Endothelial cell of umbilical vein (primary cell): ENCODE measurements around the gene OASL. TPM values are rescaled to one million over a fixed set of nuclear protein-coding genes. Genes with fewer than 3 reads are reported as not detected.

ENCODE experiments used
- BruUV-seq: library from RNA; stranded (reverse); fragments of 400-500 nt; replicated peaks from 2 replicates; lab custom pipeline; 2021; lab: Mats Ljungman, UMichigan
- CTCF ChIA-PET: fragments of 300-600, 350-600 bp; sonication (Branson Sonifier 250); formaldehyde crosslinking; loops from one replicate; lab custom pipeline; 2021; ENCODE audit warnings: antibody characterized with exemption, inconsistent platforms; lab: Charles Lee
- POLR2A ChIA-PET: fragments of 300-600, 350-600 bp; sonication (Branson Sonifier 250); formaldehyde crosslinking; loops from one replicate; lab custom pipeline; 2021; ENCODE audit warnings: antibody characterized with exemption, inconsistent platforms; lab: Charles Lee
- DNase-seq: peaks from one replicate; pipeline ENCODE4 v3.0.0-alpha.2; 2011; ENCODE audit warnings: low read depth, low spot score
- FAIRE-seq: peaks from 2 replicates; lab custom pipeline; 2011; peaks lifted over from hg19 to GRCh38; lab: Jason Lieb, UNC
- H2AFZ ChIP-seq: 2 replicates; pipeline ENCODE4 v1.6.0; 2012; ENCODE audit warnings: low read depth, low read length, control low read depth, inconsistent platforms
- H3K27ac ChIP-seq: 2 replicates; pipeline ENCODE4 v1.5.1; 2011; ENCODE audit warnings: low read depth, mild to moderate bottlenecking, control low read depth, low read length, moderate library complexity; ENCODE audit not compliant: insufficient read depth
- H3K27me3 ChIP-seq, 2 experiments: 2 replicates each; pipeline versions ENCODE4 v1.6.0 to v1.6.1; 2011; ENCODE audit warnings: low read length in 2 of 2, mixed read lengths in 1 of 2; ENCODE audit not compliant: control insufficient read depth in 2 of 2, insufficient read depth in 2 of 2
- H3K36me3 ChIP-seq, 2 experiments: 2 replicates in 1 of 2; 3 replicates in 1 of 2; pipeline ENCODE4 v1.5.1; 2011; ENCODE audit warnings: low read length in 2 of 2, mild to moderate bottlenecking in 1 of 2, moderate library complexity in 1 of 2; ENCODE audit not compliant: control insufficient read depth in 2 of 2, insufficient read depth in 2 of 2; ENCODE audit errors: extremely low read depth in 1 of 2
- H3K4me1 ChIP-seq: 3 replicates; pipeline ENCODE4 v1.5.1; 2011; ENCODE audit warnings: mild to moderate bottlenecking, low read length; ENCODE audit not compliant: control insufficient read depth, insufficient read depth; ENCODE audit errors: extremely low read depth
- H3K4me2 ChIP-seq: 2 replicates; pipeline ENCODE4 v1.6.1; 2011; ENCODE audit warnings: low read length, control low read depth, mixed read lengths; ENCODE audit not compliant: insufficient read depth
- H3K4me3 ChIP-seq, 3 experiments: fragments of 200-600 bp in 1 of 3; sonication (generic), shearing (Covaris generic) in 1 of 3; replicated peaks in 1 of 3; 2 replicates each; pipeline ENCODE4 v1.5.1; 2011 to 2016; ENCODE audit warnings: control low read depth in 3 of 3, low read length in 3 of 3, mild to moderate bottlenecking in 2 of 3, inconsistent platforms in 1 of 3, low read depth in 1 of 3, moderate library complexity in 1 of 3; ENCODE audit not compliant: insufficient read depth in 1 of 3
- H3K79me2 ChIP-seq: 2 replicates; pipeline ENCODE4 v1.6.0; 2012; ENCODE audit warnings: low read length, inconsistent platforms; ENCODE audit not compliant: control insufficient read depth, insufficient read depth
- H3K9ac ChIP-seq: replicated peaks from 2 replicates; pipeline ENCODE3; 2011; ENCODE audit warnings: low read length, control low read depth; ENCODE audit not compliant: insufficient read depth; ENCODE audit errors: extremely low read depth
- H3K9me1 ChIP-seq: replicated peaks from 3 replicates; pipeline ENCODE4 v1.6.0; 2011; ENCODE audit warnings: mild to moderate bottlenecking, low read length; ENCODE audit not compliant: control insufficient read depth, insufficient read depth; ENCODE audit errors: extremely low read depth
- H3K9me3 ChIP-seq: replicated peaks from 2 replicates; pipeline ENCODE4 v1.5.1; 2012; ENCODE audit warnings: low read length, inconsistent platforms; ENCODE audit not compliant: control insufficient read depth, insufficient read depth
- H4K20me1 ChIP-seq: replicated peaks from 2 replicates; pipeline ENCODE3; 2011; ENCODE audit warnings: mild to moderate bottlenecking, low read length; ENCODE audit not compliant: control insufficient read depth, insufficient read depth; ENCODE audit errors: extremely low read depth
- CTCF ChIP-seq, 2 donors: IDR thresholded peaks; 1 replicate in 1 of 2; 2 replicates in 1 of 2; pipeline ENCODE4 v1.5.1; 2011; ENCODE audit warnings: low read length in 2 of 2, mild to moderate bottlenecking in 2 of 2, moderate library complexity in 2 of 2, control low read depth in 1 of 2, inconsistent platforms in 1 of 2, low read depth in 1 of 2; ENCODE audit not compliant: insufficient read depth in 1 of 2; ENCODE audit errors: extremely low read depth in 1 of 2
- EZH2 ChIP-seq: IDR thresholded peaks from 2 replicates; pipeline ENCODE4 v1.6.1; 2012; ENCODE audit warnings: borderline replicate concordance, low read depth, mild to moderate bottlenecking, moderate library complexity, low read length, inconsistent platforms; ENCODE audit not compliant: severe bottlenecking
- GATA2 ChIP-seq: IDR thresholded peaks from 2 replicates; pipeline ENCODE4 v1.7.0; 2011; ENCODE audit warnings: low read depth, mild to moderate bottlenecking, moderate library complexity, mixed read lengths, low read length; ENCODE audit not compliant: insufficient read length, insufficient read depth
- JUN ChIP-seq: IDR thresholded peaks from 2 replicates; pipeline ENCODE4 v1.6.1; 2011; ENCODE audit warnings: borderline replicate concordance, low read depth; ENCODE audit not compliant: insufficient read length, insufficient read depth
- POLR2AphosphoS5 ChIP-seq: IDR thresholded peaks from 2 replicates; pipeline ENCODE4 v1.6.1; 2012; ENCODE audit warnings: low read depth, mild to moderate bottlenecking, control low read depth, low read length, moderate library complexity; ENCODE audit not compliant: insufficient read depth
- dilution Hi-C: fragments of 300-500 bp; cut with MboI; formaldehyde crosslinking; loops from one replicate; pipeline ENCODE4 v1.15.0; 2019; ENCODE audit warnings: low sequenced_read_pairs; ENCODE audit not compliant: extremely low pct_ligation_motif_present
- intact Hi-C: fragments of 100-400 bp; cut with micrococcal nuclease; formaldehyde crosslinking; loops from one replicate; pipeline ENCODE4 v1.10.0; 2022
- polyA plus RNA-seq, 4 experiments: library from polyadenylated mRNA; depleted of rRNA in 3 of 4; stranded (reverse) in 3 of 4; unstranded in 1 of 4; fragments of >200 nt; gene quantifications; 2 replicates each; pipeline versions ENCODE4 v1.2.1 to v1.2.3, GENCODE V29; 2011 to 2012; ENCODE audit warnings: missing spikeins in 1 of 4
- total RNA-seq: library from RNA; stranded (reverse); gene quantifications from 2 replicates; pipeline ENCODE4 v1.2.3, GENCODE V29; 2021

The OASL gene
- total and polyA plus RNA-seq, 2 donors (not counting 3 experiments of a cell fraction or from before 2014, with no cell fraction given): 0.17 to 0.33 TPM

- Histone ChIP-seq H3K36me3 (no peaks in the 10 kb centered on the region), H3K4me3 (no peak overlapping the region), H3K9ac (no peak overlapping the region), H2AFZ (no peak overlapping the region), H3K27ac (no peak overlapping the region), H3K27me3 (peaks cover 0 to 5% of the 10 kb centered on the region in 2 experiments), H3K4me2 (no peak overlapping the region), H3K9me3 (no peaks in the 10 kb centered on the region), H3K79me2 (no peaks in the 10 kb centered on the region), H4K20me1 (no peaks in the 10 kb centered on the region), H3K4me1 (no peaks in the 10 kb centered on the region), H3K9me1 (no peaks in the 10 kb centered on the region)
- DNase-seq (no peak), FAIRE-seq (no peak)
- ChIA-PET CTCF (interaction anchor here (0.7 to 1.0 kb wide), 3 partner anchors 8 to 63 kb away, joined by 3 to 4 read pairs (median 3); no protein-coding TSS in a partner anchor), POLR2A (no interaction called here)
- dilution Hi-C loops: no loop called here
- BruUV-seq: no TSS peak
- intact Hi-C loops: no loop called here
- TF ChIP-seq GATA2 (no peak), JUN (no peak), POLR2AphosphoS5 (no peak), CTCF (IDR thresholded peaks at IDR 0.05; ENCODE audit: extremely low read depth in 1 of 2, insufficient read depth in 1 of 2, low read depth in 1 of 2, low read length in 2 of 2) (no peak), EZH2 (no peak)
Measured at GRCh38 chr12:120997448-120997847, 41.6 kb downstream of the OASL start.
